ENCODE results near the gene ZNF609.
"Not testable (repeated sequence)": the region's sequence is repeated elsewhere in the genome, so short reads cannot be mapped to it uniquely, and the experiment has no call there.

ZNF609 gene

GRCh38 chr15:64474846-64475245 lies 14.5 kb downstream of the ZNF609 start:
- Mint-ChIP-seq H3K9me3 (no peaks in the 10 kb centered on the region), H3K27ac (no peak overlapping the region), H3K4me3 (no peak overlapping the region), H3K27me3 (no peaks in the 10 kb centered on the region), H3K36me3 (peaks cover 12% of the 10 kb centered on the region), H3K4me1 (peaks cover 18% of the 10 kb centered on the region)
- no peak for ATAC-seq

- peaks cover 22% of the 10 kb centered on the region for H3K36me3 Mint-ChIP-seq
- H3K27ac Mint-ChIP-seq, result peak overlapping the region; percentile 36
- ATAC-seq, result peak; percentile 68
- no peak overlapping the region for H3K4me3 Mint-ChIP-seq
- no peaks in the 10 kb centered on the region for H3K27me3 Mint-ChIP-seq
- peaks cover 18% of the 10 kb centered on the region for H3K4me1 Mint-ChIP-seq
- no peaks in the 10 kb centered on the region for H3K9me3 Mint-ChIP-seq
Observed at GRCh38 chr15:64476550-64476949, 16.2 kb downstream of the ZNF609 start.

- Mint-ChIP-seq H3K4me1 (peaks cover 18% of the 10 kb centered on the region), H3K4me3 (no peak overlapping the region), H3K36me3 (peaks cover 20% of the 10 kb centered on the region), H3K9me3 (no peaks in the 10 kb centered on the region), H3K27me3 (no peaks in the 10 kb centered on the region), H3K27ac (no peak overlapping the region)
- no peak for ATAC-seq
Observed at GRCh38 chr15:64478863-64479262, 18.5 kb downstream of the ZNF609 start.

GRCh38 chr15:64480891-64481290 lies 20.5 kb downstream of the ZNF609 start:
- Mint-ChIP-seq H3K27ac (no peak overlapping the region), H3K27me3 (no peaks in the 10 kb centered on the region), H3K36me3 (peaks cover 17% of the 10 kb centered on the region), H3K4me3 (no peak overlapping the region), H3K9me3 (no peaks in the 10 kb centered on the region), H3K4me1 (peaks cover 16% of the 10 kb centered on the region)
- ATAC-seq, result no peak

GRCh38 chr15:64483749-64484148 lies 23.4 kb downstream of the ZNF609 start:
- H3K36me3 Mint-ChIP-seq, result peaks cover 25% of the 10 kb centered on the region
- no peaks in the 10 kb centered on the region for H3K4me1 Mint-ChIP-seq
- no peak overlapping the region for H3K4me3 Mint-ChIP-seq
- no peak overlapping the region for H3K27ac Mint-ChIP-seq
- no peak for ATAC-seq
- H3K27me3 Mint-ChIP-seq, result no peaks in the 10 kb centered on the region
- no peaks in the 10 kb centered on the region for H3K9me3 Mint-ChIP-seq

DNA sequence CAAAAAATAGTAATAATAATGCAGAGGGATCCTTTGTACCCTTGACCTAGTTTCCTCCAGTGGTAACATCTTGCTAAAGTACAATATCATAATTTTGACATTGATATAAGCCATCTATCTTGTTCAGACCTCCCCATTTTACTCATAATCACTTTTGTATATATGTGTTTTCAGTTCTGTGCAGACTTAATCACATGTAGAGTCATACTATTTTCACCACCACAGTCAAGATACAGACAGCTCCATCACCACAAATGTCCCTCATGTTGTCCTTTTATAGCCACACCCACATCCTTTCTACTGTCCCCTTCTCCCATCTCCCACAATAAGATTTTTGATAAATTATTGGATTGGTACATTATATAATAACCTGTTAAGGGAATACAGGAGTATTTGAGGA lies 25.4 kb downstream of the ZNF609 start:
- no peaks in the 10 kb centered on the region for H3K27me3 Mint-ChIP-seq
- H3K27ac Mint-ChIP-seq, result no peak overlapping the region
- H3K9me3 Mint-ChIP-seq, result no peaks in the 10 kb centered on the region
- no peak overlapping the region for H3K4me3 Mint-ChIP-seq
- ATAC-seq, result no peak
- peaks cover 21% of the 10 kb centered on the region for H3K36me3 Mint-ChIP-seq
- no peaks in the 10 kb centered on the region for H3K4me1 Mint-ChIP-seq

DNA sequence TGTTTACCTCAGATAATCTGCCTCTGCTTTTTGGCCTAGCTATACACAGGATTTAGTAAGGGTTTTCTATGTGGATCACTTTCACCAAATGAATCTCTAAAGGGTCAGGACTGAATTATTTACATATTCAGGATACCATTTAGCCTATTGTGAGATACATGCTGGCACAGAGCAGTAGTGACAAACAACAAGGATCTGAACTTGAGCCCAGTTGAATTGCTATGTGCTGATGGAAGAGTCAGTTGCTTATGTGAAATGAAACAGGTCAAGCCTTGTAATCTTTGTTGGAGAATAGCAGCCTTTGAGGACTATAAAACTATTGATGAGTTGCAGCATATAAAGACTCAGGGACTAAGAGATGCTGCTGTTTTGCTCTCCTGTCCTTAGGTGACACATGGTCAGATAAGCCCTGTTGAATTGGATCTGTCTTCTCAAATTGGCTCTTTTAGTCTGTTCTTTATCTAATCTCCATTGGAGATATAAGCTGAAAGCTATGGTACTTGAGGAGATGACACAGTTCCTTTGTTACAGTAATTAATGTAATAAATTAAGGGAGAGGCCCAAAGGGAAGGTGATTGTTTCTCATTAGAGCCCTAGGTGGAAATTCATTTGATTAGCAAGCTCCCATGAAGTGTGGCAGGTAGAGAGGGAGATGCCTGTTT lies 30.4 kb downstream of the ZNF609 start:
- no peaks in the 10 kb centered on the region for H3K27me3 Mint-ChIP-seq
- peaks cover 9% of the 10 kb centered on the region for H3K36me3 Mint-ChIP-seq
- H3K4me1 Mint-ChIP-seq, result no peaks in the 10 kb centered on the region
- no peak overlapping the region for H3K27ac Mint-ChIP-seq
- ATAC-seq, result no peak
- no peak overlapping the region for H3K4me3 Mint-ChIP-seq
- no peaks in the 10 kb centered on the region for H3K9me3 Mint-ChIP-seq

DNA sequence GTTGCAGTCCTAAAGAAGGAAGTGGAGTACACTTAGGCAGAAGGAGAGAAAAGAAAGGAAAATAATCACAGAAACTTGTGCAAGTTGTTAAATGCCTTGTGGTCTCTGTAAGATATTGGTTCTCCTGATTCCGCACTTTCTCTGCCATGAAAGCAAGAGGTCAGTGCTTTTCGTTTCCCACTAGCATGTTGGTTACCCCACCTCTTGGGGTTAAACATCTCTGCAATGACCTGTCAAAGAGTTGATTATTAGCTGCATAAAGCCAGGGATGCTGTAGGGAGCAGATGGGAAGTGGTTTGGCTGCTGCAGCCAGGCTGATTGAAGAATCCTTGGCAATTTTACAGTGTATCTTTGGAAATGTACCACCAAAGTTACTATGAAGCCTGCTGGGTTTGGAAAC lies 33.3 kb downstream of the ZNF609 start:
- Mint-ChIP-seq H3K27me3 (no peaks in the 10 kb centered on the region), H3K9me3 (no peaks in the 10 kb centered on the region), H3K4me1 (no peaks in the 10 kb centered on the region), H3K4me3 (no peak overlapping the region), H3K36me3 (peaks cover 4% of the 10 kb centered on the region), H3K27ac (no peak overlapping the region)
- no peak for ATAC-seq

DNA sequence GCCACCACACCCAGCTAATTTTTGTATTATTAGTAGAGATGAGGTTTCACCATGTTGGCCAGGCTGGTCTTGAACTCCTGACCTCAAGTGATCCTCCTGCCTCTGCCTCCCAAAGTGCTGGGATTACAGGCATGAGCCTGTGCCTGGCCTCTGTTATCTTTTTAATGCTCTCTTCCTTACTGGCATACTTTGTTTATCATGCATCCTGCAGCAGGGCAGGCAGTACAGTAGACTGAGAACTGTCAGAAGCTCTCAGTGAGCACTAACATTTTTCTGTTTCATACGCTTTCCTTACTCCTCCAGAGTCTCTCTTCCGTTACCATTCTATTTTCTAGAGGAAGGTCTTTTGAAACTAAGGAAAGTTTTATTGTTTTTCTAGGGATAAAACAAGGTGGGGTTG lies 35.6 kb downstream of the ZNF609 start:
- Mint-ChIP-seq H3K4me1 (peaks cover 10% of the 10 kb centered on the region), H3K36me3 (peaks cover 25% of the 10 kb centered on the region)
- not testable (repeated sequence) for H3K4me3 Mint-ChIP-seq, H3K27me3 Mint-ChIP-seq, H3K27ac Mint-ChIP-seq, H3K9me3 Mint-ChIP-seq, ATAC-seq

GRCh38 chr15:64500695-64501395 lies 40.5 kb downstream of the ZNF609 start:
- no peaks in the 10 kb centered on the region for H3K9me3 Mint-ChIP-seq
- no peak for ATAC-seq
- no peak overlapping the region for H3K4me3 Mint-ChIP-seq
- H3K27me3 Mint-ChIP-seq, result no peaks in the 10 kb centered on the region
- no peak overlapping the region for H3K27ac Mint-ChIP-seq
- H3K36me3 Mint-ChIP-seq, result peaks cover 25% of the 10 kb centered on the region
- H3K4me1 Mint-ChIP-seq, result peaks cover 40% of the 10 kb centered on the region

- no peak overlapping the region for H3K27ac Mint-ChIP-seq
- peaks cover 40% of the 10 kb centered on the region for H3K4me1 Mint-ChIP-seq
- no peak overlapping the region for H3K4me3 Mint-ChIP-seq
- no peaks in the 10 kb centered on the region for H3K9me3 Mint-ChIP-seq
- no peaks in the 10 kb centered on the region for H3K27me3 Mint-ChIP-seq
- ATAC-seq, result no peak
- peaks cover 25% of the 10 kb centered on the region for H3K36me3 Mint-ChIP-seq
Observed at GRCh38 chr15:64501396-64501715, 41.0 kb downstream of the ZNF609 start.

DNA sequence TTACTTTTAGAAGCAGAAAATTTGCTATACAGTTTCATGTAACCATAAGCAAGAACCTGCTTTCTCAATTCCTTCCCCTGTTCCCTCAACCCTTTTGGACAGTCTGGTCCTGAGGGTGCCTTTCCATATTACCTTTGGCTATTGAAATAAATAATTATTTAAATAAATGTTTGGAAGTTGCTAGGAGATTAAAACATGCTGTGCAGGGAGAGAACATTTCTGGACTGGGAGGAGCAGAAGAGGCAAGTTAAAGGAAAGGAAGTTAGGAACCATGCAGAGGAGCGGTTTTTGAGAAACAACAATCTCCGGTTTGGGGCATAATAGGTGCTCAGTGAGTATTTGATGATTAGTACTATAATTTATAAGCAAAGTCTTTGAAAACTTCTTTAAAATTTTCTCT lies 41.8 kb downstream of the ZNF609 start:
- Mint-ChIP-seq H3K27me3 (no peaks in the 10 kb centered on the region), H3K27ac (peak overlapping the region; percentile 20), H3K9me3 (no peaks in the 10 kb centered on the region), H3K4me3 (no peak overlapping the region), H3K36me3 (peaks cover 25% of the 10 kb centered on the region), H3K4me1 (peaks cover 47% of the 10 kb centered on the region)
- no peak for ATAC-seq

DNA sequence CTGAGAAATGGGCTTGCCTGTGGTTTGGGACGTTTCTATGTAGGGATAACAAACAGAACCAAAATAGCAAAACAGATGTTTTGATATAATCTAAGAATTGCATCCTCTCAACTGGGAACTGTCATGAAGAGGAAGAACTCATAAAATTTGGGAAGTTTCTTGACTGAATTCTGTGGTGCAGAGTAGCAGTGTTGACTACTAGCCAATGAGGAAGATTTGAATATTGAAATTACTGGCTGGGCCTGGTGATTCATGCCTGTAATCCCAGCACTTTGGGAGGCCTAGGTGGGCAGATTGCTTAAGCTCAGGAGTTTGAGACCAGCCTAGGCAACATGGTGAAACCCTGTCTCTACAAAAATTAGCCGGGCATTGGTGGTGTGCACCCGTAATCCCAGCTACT lies 42.2 kb downstream of the ZNF609 start:
- Mint-ChIP-seq H3K27me3 (no peaks in the 10 kb centered on the region), H3K36me3 (peaks cover 25% of the 10 kb centered on the region), H3K4me1 (peaks cover 51% of the 10 kb centered on the region), H3K4me3 (no peak overlapping the region), H3K9me3 (no peaks in the 10 kb centered on the region), H3K27ac (peak overlapping the region; percentile 20)
- no peak for ATAC-seq

- H3K4me3 Mint-ChIP-seq, result no peak overlapping the region
- ATAC-seq, result no peak
- H3K9me3 Mint-ChIP-seq, result no peaks in the 10 kb centered on the region
- H3K27ac Mint-ChIP-seq, result peak overlapping the region; percentile 20
- peaks cover 58% of the 10 kb centered on the region for H3K4me1 Mint-ChIP-seq
- no peaks in the 10 kb centered on the region for H3K27me3 Mint-ChIP-seq
- H3K36me3 Mint-ChIP-seq, result peaks cover 25% of the 10 kb centered on the region
Observed at GRCh38 chr15:64503197-64503596, 42.8 kb downstream of the ZNF609 start.

- Mint-ChIP-seq H3K36me3 (peaks cover 23% of the 10 kb centered on the region), H3K27ac (peak overlapping the region; percentile 20), H3K4me1 (peaks cover 59% of the 10 kb centered on the region), H3K9me3 (no peaks in the 10 kb centered on the region), H3K4me3 (no peak overlapping the region), H3K27me3 (no peaks in the 10 kb centered on the region)
- ATAC-seq, result no peak
Observed at GRCh38 chr15:64503640-64504039, 43.3 kb downstream of the ZNF609 start.

GRCh38 chr15:64507293-64507802 lies 47.0 kb downstream of the ZNF609 start:
- H3K4me3 Mint-ChIP-seq, result peak overlapping the region; percentile 30
- peaks cover 44% of the 10 kb centered on the region for H3K4me1 Mint-ChIP-seq
- no peaks in the 10 kb centered on the region for H3K9me3 Mint-ChIP-seq
- ATAC-seq, result peak; percentile 92
- H3K27ac Mint-ChIP-seq, result peak overlapping the region; percentile 58
- no peaks in the 10 kb centered on the region for H3K27me3 Mint-ChIP-seq
- peaks cover 8% of the 10 kb centered on the region for H3K36me3 Mint-ChIP-seq

Measured in stimulated activated memory B cell treated with anti-CD40 and anti-IgM and Interleukin-4, amounts not matched to agents 10 μg/mL and 1 μg/mL and 100 μg/mL, for 72 hours (primary cell).